ENCODE data around the gene PCDH9. TPM values are rescaled to one million over a fixed set of nuclear protein-coding genes. Genes with fewer than 3 reads are reported as not detected.

The PCDH9 gene
- total and polyA plus RNA-seq, 2 experiments from 2014 or later, result 0.31 to 0.52 TPM

GRCh38 chr13:66835040-66835628, 395.0 kb downstream of the PCDH9 start:
- Histone ChIP-seq H4K20me1 (replicated peaks; ENCODE audit: insufficient read depth) (no peaks in the 10 kb centered on the region), H3K9me2 (ENCODE audit: insufficient read depth) (no peaks in the 10 kb centered on the region), H3K36me3 (ENCODE audit: insufficient read depth) (no peaks in the 10 kb centered on the region), H2AFZ (0 out of 2 replicates have a peak overlapping the region, but pooled peaks have one; percentile 4), H3K27me3 (ENCODE audit: insufficient read depth) (no peaks in the 10 kb centered on the region), H3K79me2 (replicated peaks; ENCODE audit: insufficient read depth) (no peaks in the 10 kb centered on the region), H3K27ac (ENCODE audit: low read depth) (no peak overlapping the region), H3K4me3 (no peak overlapping the region), H3F3A (replicated peaks; ENCODE audit: low read depth) (no peaks in the 10 kb centered on the region), H3K4me1 (ENCODE audit: insufficient read depth) (no peaks in the 10 kb centered on the region), H3K4me2 (no peak overlapping the region)
- no peaks in the 10 kb centered on the region for H3K27me3 Mint-ChIP-seq (ENCODE audit: insufficient read depth, low read depth, poor library complexity)
- no peak overlapping the region for H3K4me3 Mint-ChIP-seq
- H3K9me3 Mint-ChIP-seq, result no peaks in the 10 kb centered on the region
- TF ChIP-seq POLR2AphosphoS5 (IDR thresholded peaks at IDR 0.05; ENCODE audit: low read depth), result no peak
- TF ChIP-seq ETS1 (IDR thresholded peaks at IDR 0.05), result no peak
- no peak for TF ChIP-seq CREB1 (CRISPR knock-in tag; IDR thresholded peaks at IDR 0.05; ENCODE audit: low read depth)
- no peak for TF ChIP-seq ZNF114 (CRISPR knock-in tag; IDR thresholded peaks at IDR 0.05)
- TF ChIP-seq, protein P1, sequence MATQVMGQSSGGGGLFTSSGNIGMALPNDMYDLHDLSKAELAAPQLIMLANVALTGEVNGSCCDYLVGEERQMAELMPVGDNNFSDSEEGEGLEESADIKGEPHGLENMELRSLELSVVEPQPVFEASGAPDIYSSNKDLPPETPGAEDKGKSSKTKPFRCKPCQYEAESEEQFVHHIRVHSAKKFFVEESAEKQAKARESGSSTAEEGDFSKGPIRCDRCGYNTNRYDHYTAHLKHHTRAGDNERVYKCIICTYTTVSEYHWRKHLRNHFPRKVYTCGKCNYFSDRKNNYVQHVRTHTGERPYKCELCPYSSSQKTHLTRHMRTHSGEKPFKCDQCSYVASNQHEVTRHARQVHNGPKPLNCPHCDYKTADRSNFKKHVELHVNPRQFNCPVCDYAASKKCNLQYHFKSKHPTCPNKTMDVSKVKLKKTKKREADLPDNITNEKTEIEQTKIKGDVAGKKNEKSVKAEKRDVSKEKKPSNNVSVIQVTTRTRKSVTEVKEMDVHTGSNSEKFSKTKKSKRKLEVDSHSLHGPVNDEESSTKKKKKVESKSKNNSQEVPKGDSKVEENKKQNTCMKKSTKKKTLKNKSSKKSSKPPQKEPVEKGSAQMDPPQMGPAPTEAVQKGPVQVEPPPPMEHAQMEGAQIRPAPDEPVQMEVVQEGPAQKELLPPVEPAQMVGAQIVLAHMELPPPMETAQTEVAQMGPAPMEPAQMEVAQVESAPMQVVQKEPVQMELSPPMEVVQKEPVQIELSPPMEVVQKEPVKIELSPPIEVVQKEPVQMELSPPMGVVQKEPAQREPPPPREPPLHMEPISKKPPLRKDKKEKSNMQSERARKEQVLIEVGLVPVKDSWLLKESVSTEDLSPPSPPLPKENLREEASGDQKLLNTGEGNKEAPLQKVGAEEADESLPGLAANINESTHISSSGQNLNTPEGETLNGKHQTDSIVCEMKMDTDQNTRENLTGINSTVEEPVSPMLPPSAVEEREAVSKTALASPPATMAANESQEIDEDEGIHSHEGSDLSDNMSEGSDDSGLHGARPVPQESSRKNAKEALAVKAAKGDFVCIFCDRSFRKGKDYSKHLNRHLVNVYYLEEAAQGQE (IDR thresholded peaks at IDR 0.05; ENCODE audit: unreplicated experiment), result no peak
- TF ChIP-seq EZH2 (IDR thresholded peaks at IDR 0.05; ENCODE audit: low read depth, unreplicated experiment), result no peak
- TF ChIP-seq EZH2phosphoT487 (IDR thresholded peaks at IDR 0.05; ENCODE audit: unreplicated experiment), result no peak
- no peak for TF ChIP-seq JUNB (IDR thresholded peaks at IDR 0.05; ENCODE audit: unreplicated experiment)
- TF ChIP-seq STAT1 (IDR thresholded peaks at IDR 0.05; ENCODE audit: unreplicated experiment), result no peak
- TF ChIP-seq ZNF462 (CRISPR knock-in tag; IDR thresholded peaks at IDR 0.05), result no peak
- no peak for TF ChIP-seq ZNF331 (CRISPR knock-in tag; IDR thresholded peaks at IDR 0.05; ENCODE audit: low read depth)
- TF ChIP-seq NANOG (IDR thresholded peaks at IDR 0.05; ENCODE audit: borderline replicate concordance), result no peak
- no peak for TF ChIP-seq CTCF (conservative IDR thresholded peaks at IDR 0.05; ENCODE audit: low read depth in 2 of 2)
- no peak overlapping the region for H3K27ac Mint-ChIP-seq
- ATAC-seq (peak; percentile 49; the same call in 2 of the 3 replicates), DNase-seq (ENCODE audit: low spot score) (no peak)
- H3K36me3 Mint-ChIP-seq (ENCODE audit: low read depth), result no peaks in the 10 kb centered on the region
- H3K4me1 Mint-ChIP-seq, result peaks cover 4% of the 10 kb centered on the region; the same call in 2 of the 3 replicates

Measured in GM23338 (cell line).